GM18520 (cell line): Measurements from ENCODE around the gene ERBB2.
"Not testable (repeated sequence)": the region's sequence is repeated elsewhere in the genome, so short reads cannot be mapped to it uniquely, and the experiment has no call there.

Source experiments
- ATAC-seq: cut with Tn5 transposase; IDR thresholded peaks from one replicate; pipeline ENCODE4 v1.9.1; 2021; ENCODE audit not compliant: unreplicated experiment

ERBB2 gene

DNA sequence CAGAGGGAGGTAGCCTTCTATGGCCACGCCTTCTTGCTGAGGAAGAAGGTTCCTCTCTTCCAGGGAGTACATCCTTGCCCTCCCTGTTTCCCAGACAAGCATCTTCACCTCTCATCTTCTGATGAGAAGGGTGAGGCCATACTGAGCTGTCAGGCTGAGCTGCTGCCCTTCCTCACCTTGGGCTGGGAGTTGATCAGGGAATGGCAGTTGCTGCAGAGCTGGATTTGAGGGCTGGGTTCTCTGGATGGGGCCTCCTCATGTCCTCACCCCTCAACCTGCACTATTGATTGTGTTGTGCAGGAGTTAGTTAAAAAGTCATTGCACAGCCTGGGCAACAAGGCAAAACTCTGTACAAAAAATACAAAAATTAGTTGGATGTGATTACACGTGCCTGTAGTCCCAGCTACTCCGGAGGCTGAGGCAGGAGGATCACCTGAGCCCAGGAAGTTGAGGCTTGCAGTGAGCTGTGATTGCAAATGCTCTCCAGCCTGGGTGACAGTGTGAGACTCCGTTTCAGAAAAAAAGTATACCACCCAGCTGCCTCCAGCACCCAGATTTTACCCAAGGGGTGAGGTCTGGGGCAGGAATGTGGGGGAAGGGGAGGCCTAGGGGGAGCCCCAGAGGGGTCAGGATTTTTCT is 2.0 kb downstream of the ERBB2 start:
- ATAC-seq, result no peak

DNA sequence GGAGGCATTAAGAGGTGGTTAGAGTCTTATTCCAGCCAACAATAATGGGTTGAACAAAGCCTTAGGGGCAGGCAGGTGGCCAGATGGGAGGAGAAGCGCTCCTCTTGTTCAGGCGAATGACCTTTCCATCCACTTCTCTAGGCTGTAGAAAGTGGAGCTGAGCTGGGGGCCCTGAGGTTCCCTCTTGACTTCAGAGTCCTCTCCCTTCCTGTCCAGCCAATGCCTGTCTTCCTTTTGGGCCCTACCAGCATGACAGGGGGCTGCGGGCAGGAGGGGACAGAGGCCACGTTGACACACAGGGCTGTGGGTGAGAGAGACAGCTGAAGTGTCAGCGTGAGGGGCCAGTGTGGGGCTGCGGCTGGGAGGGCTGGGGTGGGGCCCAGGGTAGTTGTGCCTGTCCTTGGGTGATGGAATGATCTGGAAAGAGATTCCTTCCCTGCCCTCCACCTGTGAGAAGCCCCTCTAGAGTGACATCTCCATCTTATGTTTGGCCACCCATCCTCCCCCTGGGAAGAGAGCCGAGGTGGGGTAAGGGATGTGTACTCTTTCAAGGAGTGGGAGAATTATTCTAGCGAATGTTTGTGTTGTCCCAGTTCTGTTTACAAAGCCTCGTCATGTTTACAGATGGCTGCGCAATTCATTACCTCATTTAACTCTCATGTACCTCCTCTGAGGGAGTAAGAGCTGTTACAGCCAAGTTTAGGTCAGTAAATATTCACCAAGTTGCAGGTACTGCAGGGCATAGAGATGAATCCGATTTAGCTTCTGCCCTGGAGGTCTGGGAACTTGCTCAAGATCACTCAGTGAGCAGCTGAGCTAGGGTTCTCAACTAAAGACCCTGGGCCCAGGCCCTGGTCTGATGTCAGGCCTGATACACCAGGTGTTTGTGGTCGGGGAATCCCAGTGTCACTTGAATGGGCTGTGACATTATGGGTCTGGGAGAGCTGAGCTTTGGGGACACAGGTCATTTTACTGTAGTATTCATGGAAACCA is 3.3 kb downstream of the ERBB2 start:
- no peak for ATAC-seq

DNA sequence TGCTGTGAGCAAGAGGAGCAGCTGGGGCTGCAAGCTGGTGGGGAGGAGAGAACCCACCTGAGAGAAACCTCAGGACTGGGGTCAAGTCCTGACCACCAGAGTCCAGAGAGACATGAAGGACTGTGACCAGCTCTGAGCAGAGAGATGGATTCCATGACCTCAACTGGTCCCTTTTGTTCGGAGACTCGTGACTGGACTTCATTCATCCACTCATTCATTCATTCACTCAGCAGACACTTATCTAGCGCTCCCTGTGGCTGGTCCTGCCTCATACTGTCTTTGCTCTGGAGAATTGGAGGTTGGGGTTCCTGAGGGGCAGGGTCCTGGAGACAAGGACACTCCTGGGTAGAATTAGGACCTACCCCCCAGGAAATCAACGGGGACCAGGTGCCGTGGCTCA is 4.0 kb downstream of the ERBB2 start:
- ATAC-seq, result no peak

DNA sequence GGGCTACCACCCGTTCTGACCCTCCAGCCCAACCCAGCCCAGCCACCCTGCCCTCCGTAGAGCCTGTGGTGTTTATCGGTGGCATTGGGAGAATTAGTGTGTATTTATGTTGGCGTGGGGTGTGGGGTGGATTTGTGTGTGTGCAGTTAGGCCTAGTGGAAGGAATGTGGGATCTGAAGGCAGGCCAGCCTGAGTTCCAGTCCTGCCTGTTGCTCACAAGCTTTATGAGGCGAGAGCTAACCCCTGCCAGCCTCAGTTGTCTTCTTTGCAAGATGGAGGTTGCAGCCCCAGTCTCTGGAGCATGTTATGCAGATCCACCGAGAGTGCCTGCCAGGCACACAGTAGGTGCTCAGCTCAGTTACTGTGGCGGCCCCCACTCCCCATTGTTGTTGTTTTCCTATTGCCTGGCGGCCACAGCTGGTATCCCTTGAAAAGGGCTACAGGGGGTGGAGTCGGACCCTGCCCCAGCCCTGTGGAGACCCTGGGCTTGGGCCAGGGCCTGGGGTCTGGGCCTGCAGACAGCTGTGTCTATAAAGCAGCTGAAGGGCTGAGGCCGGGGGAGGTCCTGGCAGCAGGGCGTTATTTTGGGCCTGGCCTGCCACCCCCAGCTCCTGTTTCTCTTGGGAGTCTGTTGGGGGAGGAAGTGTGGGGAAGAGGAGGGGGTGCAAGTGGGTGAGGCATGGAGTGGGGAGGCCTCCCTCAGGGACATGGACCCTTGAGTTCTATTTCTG is 5.1 kb downstream of the ERBB2 start:
- no peak for ATAC-seq

DNA sequence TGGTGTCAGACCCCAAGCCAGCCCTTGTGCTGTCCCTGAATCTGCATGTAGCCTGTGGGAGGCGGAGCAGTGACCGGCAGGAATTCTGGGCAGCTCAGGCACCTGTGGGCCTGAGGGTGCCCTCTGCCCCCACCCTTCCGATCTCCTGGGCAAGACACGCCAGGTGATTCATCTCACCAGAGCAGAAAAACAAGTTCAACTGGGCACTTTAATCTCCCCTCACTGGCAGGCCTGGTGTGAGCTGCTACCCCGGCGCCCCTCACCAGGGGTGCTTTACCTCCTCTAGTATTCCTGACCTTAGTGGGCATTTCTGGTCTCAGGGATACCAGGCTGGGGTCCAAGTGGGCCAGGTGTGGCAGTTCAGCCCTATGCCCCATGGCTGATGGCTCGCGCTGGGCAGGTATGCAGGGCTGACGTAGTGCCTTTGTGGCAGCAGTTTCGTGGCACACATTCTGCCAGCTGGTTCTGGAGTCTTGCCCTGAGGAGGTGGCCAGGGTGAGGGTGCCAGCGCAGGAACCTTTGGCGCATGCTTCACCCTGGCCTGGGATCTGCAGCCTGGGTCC is 6.0 kb downstream of the ERBB2 start:
- no peak for ATAC-seq

GRCh38 chr17:39706383-39706782 is 6.5 kb downstream of the ERBB2 start:
- no peak for ATAC-seq

DNA sequence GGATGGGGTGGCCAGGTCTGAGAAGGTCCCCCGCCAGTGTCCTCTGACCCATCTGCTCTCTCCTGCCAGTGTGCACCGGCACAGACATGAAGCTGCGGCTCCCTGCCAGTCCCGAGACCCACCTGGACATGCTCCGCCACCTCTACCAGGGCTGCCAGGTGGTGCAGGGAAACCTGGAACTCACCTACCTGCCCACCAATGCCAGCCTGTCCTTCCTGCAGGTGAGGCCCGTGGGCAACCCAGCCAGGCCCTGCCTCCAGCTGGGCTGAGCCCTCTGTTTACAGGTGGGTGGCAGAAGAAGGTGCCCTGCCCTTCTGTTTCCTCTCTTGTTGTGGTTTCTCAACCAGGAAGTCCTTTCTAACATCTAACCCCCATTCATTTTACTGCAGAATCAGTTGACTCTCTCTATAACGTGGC is 7.1 kb downstream of the ERBB2 start:
- ATAC-seq, result no peak

DNA sequence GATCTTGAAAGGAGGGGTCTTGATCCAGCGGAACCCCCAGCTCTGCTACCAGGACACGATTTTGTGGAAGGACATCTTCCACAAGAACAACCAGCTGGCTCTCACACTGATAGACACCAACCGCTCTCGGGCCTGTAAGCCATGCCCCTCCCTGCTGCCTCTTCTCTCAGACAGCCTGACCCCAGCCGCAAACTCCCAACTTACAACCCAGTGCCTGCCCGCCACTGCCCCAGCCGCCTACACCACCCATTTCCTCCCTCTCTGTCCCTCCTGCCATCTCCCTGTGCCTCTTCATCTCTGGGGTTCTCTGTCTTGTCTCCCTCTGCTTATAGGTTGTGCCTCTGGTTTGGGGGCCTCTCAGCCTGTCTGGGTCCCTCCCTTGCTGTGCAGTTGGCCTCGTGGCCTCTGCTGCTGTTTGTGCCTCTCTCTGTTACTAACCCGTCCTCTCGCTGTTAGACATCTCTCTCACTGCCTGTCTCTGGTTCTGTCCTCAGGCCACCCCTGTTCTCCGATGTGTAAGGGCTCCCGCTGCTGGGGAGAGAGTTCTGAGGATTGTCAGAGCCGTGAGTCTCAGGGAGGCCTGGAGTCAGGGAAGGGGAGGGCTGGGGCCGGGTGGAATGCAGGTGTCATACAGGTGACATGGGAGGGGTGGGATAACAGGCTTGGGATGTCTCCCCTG is 9.6 kb downstream of the ERBB2 start:
- ATAC-seq, result no peak

GRCh38 chr17:39709998-39710964 is 10.4 kb downstream of the ERBB2 start:
- ATAC-seq, result no peak

GRCh38 chr17:39711071-39711470 is 11.2 kb downstream of the ERBB2 start:
- not testable (repeated sequence) for ATAC-seq

- no peak for ATAC-seq
Measured at GRCh38 chr17:39711851-39712250, 12.0 kb downstream of the ERBB2 start.

DNA sequence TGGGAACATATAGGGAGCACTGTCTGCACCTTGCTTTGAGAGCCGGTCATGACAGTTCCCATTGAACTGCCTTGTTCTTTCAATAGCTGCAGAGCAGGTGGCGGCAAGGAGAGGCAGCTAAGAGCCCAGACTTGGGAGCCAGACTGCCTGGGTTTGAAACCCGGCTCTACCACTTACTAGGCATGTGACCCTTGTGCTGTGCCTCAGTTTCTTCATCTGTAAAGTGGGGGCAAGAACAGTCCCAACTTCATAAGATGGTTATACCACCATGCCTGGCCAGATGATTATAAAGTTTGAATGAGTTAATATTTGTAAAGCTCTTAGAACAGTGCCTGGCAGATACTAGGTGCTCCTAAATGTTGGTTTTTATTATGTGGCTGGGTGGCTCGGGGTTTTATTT is 14.4 kb downstream of the ERBB2 start:
- no peak for ATAC-seq

- no peak for ATAC-seq
Measured at GRCh38 chr17:39715375-39716072, 15.7 kb downstream of the ERBB2 start.

- ATAC-seq, result no peak
Measured at GRCh38 chr17:39716073-39716818, 16.4 kb downstream of the ERBB2 start.

- ATAC-seq, result no peak
Measured at GRCh38 chr17:39716879-39717536, 17.1 kb downstream of the ERBB2 start.

DNA sequence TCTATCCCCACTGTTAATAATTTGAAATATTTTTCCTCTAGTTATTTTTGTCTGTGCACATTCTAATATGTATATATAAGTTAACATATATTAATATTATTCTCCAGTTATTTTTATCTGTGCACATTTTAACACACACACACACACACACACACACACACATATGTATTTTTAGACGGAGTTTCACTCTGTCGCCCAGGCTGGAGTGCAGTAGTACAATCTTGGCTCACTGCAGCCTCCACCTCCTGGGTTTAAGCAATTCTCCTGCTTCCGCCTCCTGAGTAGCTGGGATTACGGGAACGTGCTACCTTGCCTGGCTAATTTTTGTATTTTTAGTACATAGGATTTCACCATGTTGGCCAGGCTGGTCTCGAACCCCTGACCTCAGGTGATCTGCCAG is 17.8 kb downstream of the ERBB2 start:
- ATAC-seq, result no peak

DNA sequence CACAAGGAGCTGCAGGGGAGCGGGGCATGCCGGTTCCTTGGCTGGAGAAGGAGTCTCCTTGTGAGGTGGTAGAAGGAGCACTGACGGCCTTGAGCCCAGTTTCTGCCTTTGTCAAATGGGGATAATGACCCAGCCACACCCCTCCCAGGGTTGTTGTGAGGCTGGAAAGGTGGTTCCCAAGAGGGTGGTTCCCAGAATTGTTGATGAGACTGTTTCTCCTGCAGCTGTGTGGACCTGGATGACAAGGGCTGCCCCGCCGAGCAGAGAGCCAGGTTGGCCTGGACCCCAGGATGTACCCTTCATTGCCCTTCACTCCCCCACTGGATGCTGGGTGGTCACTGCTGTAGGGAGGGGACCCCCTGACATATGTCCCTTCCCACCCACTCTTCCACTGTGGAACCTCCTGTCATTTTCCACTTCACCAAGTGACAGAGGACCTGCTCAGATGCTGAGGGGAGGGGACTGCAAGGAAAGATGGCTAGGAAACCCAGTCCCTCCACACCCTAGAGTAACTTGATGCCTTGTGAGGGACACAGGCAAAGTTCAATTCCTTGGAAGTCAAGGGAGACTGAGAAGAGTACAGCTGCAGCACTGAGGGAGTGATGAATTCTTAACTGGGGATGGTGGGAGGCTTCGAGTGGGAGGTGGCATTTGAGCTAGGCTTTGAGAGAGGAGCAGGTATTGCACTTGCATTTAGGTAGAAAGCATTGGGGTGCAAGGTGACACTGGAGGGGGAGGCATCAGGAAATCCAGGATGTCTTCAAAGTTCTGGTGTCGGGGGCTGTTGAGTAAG is 19.9 kb downstream of the ERBB2 start:
- ATAC-seq, result no peak
